CD14-positive monocyte (primary cell): ENCODE data around the gene KRT7. TPM values are rescaled to one million over a fixed set of nuclear protein-coding genes. Genes with fewer than 3 reads are reported as not detected.

ENCODE experiments used
- DNase-seq, 3 donors: peaks; one replicate each; pipeline ENCODE4 v3.0.0-alpha.2; 2011 to 2022
- H2AFZ ChIP-seq: 2 replicates; pipeline ENCODE4 v1.6.0; 2012; ENCODE audit warnings: mild to moderate bottlenecking, low read depth, low read length, inconsistent platforms; ENCODE audit not compliant: insufficient read depth, poor library complexity, severe bottlenecking
- H3K27ac ChIP-seq, 2 donors: 1 replicate in 1 of 2; 2 replicates in 1 of 2; pipeline ENCODE4 v1.5.1; 2012 to 2013; ENCODE audit warnings: low read length in 2 of 2, control low read depth in 1 of 2, inconsistent platforms in 1 of 2, low read depth in 1 of 2, mild to moderate bottlenecking in 1 of 2
- H3K27me3 ChIP-seq, 2 donors: one replicate each; pipeline versions ENCODE4 v1.6.0 to v1.6.1; 2011 to 2013; ENCODE audit warnings: low read length in 2 of 2; ENCODE audit not compliant: control insufficient read depth in 2 of 2, insufficient read depth in 2 of 2
- H3K36me3 ChIP-seq, 2 donors: replicated peaks in 1 of 2; 1 replicate in 1 of 2; 2 replicates in 1 of 2; pipeline versions ENCODE4 v1.5.1 to v1.6.1; 2012 to 2013; ENCODE audit warnings: low read length in 2 of 2, control low read depth in 1 of 2, inconsistent platforms in 1 of 2, mild to moderate bottlenecking in 1 of 2; ENCODE audit not compliant: insufficient read depth in 2 of 2, control insufficient read depth in 1 of 2
- H3K4me1 ChIP-seq, 2 donors: 1 replicate in 1 of 2; 2 replicates in 1 of 2; pipeline versions ENCODE4 v1.5.1 to v1.6.1; 2012 to 2013; ENCODE audit warnings: low read length in 2 of 2, control low read depth in 1 of 2, inconsistent platforms in 1 of 2, mild to moderate bottlenecking in 1 of 2, moderate library complexity in 1 of 2; ENCODE audit not compliant: insufficient read depth in 2 of 2, control insufficient read depth in 1 of 2
- H3K4me2 ChIP-seq: replicated peaks from 2 replicates; pipeline ENCODE3; 2012; ENCODE audit warnings: low read length, moderate library complexity, mild to moderate bottlenecking; ENCODE audit not compliant: poor library complexity, severe bottlenecking; ENCODE audit errors: extremely low read depth
- H3K4me3 ChIP-seq, 3 experiments: fragments of 200-600 bp in 1 of 3; sonication (generic) in 1 of 3; replicated peaks in 1 of 3; 1 replicate in 2 of 3; 2 replicates in 1 of 3; pipeline ENCODE4 v1.5.1; 2011 to 2013; ENCODE audit warnings: low read length in 3 of 3, mild to moderate bottlenecking in 3 of 3, control low read depth in 2 of 3, low read depth in 2 of 3, inconsistent platforms in 1 of 3, moderate library complexity in 1 of 3
- H3K79me2 ChIP-seq: 2 replicates; pipeline ENCODE4 v1.6.0; 2012; ENCODE audit warnings: mild to moderate bottlenecking, control low read depth, inconsistent platforms, low read length, moderate library complexity; ENCODE audit not compliant: insufficient read depth
- H3K9ac ChIP-seq: 2 replicates; pipeline ENCODE4 v1.6.0; 2017; ENCODE audit warnings: low read length, mild to moderate bottlenecking; ENCODE audit not compliant: insufficient read depth, poor library complexity, severe bottlenecking
- H3K9me3 ChIP-seq, 2 donors: replicated peaks in 1 of 2; 1 replicate in 1 of 2; 2 replicates in 1 of 2; pipeline versions ENCODE4 v1.5.1 to v1.6.1; 2012 to 2013; ENCODE audit warnings: low read length in 2 of 2, control low read depth in 1 of 2; ENCODE audit not compliant: control insufficient read depth in 1 of 2, insufficient read depth in 1 of 2
- H4K20me1 ChIP-seq: 2 replicates; pipeline ENCODE4 v1.6.0; 2012; ENCODE audit warnings: mild to moderate bottlenecking, low read length, control low read depth, moderate library complexity; ENCODE audit not compliant: insufficient read depth
- H3K27ac Mint-ChIP-seq, 7 donors: one replicate each; pipeline ENCODE4 v1.8.0; 2020; ENCODE audit warnings: mild to moderate bottlenecking in 7 of 7, mixed read lengths in 7 of 7, moderate library complexity in 6 of 7, inconsistent platforms in 2 of 7
- H3K27me3 Mint-ChIP-seq, 3 donors: one replicate each; pipeline ENCODE4 v1.8.0; 2021 to 2022; ENCODE audit warnings: low read depth in 3 of 3, mild to moderate bottlenecking in 3 of 3, mixed read lengths in 3 of 3, moderate library complexity in 3 of 3, inconsistent platforms in 1 of 3
- H3K36me3 Mint-ChIP-seq, 2 donors: one replicate each; pipeline ENCODE4 v1.8.0; 2020; ENCODE audit warnings: mixed read lengths in 2 of 2, inconsistent platforms in 1 of 2, mild to moderate bottlenecking in 1 of 2
- H3K4me1 Mint-ChIP-seq: one replicate; pipeline ENCODE4 v1.8.0; 2020; ENCODE audit warnings: mild to moderate bottlenecking, mixed read lengths
- H3K4me3 Mint-ChIP-seq, 2 donors: one replicate each; pipeline ENCODE4 v1.8.0; 2020; ENCODE audit warnings: mild to moderate bottlenecking in 2 of 2, mixed read lengths in 2 of 2, moderate library complexity in 1 of 2
- H3K9me3 Mint-ChIP-seq, 7 donors: one replicate each; pipeline ENCODE4 v1.8.0; 2020 to 2022; ENCODE audit warnings: mixed read lengths in 7 of 7, mild to moderate bottlenecking in 6 of 7, moderate library complexity in 6 of 7, inconsistent platforms in 2 of 7
- WGBS: methylation state at CpG from one replicate; pipeline ENCODE4 v1.1.5; 2013; ENCODE audit warnings: missing lambda C conversion rate; ENCODE audit not compliant: insufficient coverage; 5-methylcytosine and 5-hydroxymethylcytosine counted together
- intact Hi-C, 2 donors: fragments of 100-400 bp; cut with micrococcal nuclease; formaldehyde crosslinking; loops; one replicate each; pipeline versions ENCODE4 v1.15.0 to v1.15.1; 2023
- polyA plus RNA-seq, 3 donors: library from polyadenylated mRNA; depleted of rRNA in 1 of 3; unstranded in 2 of 3; stranded (reverse) in 1 of 3; fragments of 300-500 nt in 2 of 3; fragments of >200 nt in 1 of 3; fragmentation: Illumina TruSeq in 2 of 3; gene quantifications; 1 replicate in 2 of 3; 2 replicates in 1 of 3; pipeline ENCODE4 v1.2.3, GENCODE V29; 2012 to 2021
- TF ChIP-seq, protein P1 (sequence below): fragments of 200-600 bp; IDR thresholded peaks from one replicate; pipeline ENCODE4 v1.8.0; 2022; ENCODE audit warnings: antibody characterized with exemption, mild to moderate bottlenecking

Gene KRT7
- polyA plus RNA-seq, 3 donors = 1.3 to 2.7 TPM; not detected in 1

GRCh38 chr12:52262286-52262685, 29.2 kb downstream of the KRT7 start:
- TF ChIP-seq, protein P1, sequence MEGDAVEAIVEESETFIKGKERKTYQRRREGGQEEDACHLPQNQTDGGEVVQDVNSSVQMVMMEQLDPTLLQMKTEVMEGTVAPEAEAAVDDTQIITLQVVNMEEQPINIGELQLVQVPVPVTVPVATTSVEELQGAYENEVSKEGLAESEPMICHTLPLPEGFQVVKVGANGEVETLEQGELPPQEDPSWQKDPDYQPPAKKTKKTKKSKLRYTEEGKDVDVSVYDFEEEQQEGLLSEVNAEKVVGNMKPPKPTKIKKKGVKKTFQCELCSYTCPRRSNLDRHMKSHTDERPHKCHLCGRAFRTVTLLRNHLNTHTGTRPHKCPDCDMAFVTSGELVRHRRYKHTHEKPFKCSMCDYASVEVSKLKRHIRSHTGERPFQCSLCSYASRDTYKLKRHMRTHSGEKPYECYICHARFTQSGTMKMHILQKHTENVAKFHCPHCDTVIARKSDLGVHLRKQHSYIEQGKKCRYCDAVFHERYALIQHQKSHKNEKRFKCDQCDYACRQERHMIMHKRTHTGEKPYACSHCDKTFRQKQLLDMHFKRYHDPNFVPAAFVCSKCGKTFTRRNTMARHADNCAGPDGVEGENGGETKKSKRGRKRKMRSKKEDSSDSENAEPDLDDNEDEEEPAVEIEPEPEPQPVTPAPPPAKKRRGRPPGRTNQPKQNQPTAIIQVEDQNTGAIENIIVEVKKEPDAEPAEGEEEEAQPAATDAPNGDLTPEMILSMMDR = no peak
- no peak overlapping the region for H3K27ac ChIP-seq
- no peak overlapping the region for H3K9ac ChIP-seq
- H3K36me3 ChIP-seq = no peaks in the 10 kb centered on the region
- peaks cover 37 to 56% of the 10 kb centered on the region in 2 donors for H3K27me3 ChIP-seq
- H3K9me3 ChIP-seq = peaks cover 0 to 3% of the 10 kb centered on the region in 2 donors
- no peak overlapping the region for H3K4me2 ChIP-seq
- no peaks in the 10 kb centered on the region for H4K20me1 ChIP-seq
- H3K4me3 ChIP-seq = no peak overlapping the region
- H3K4me3 Mint-ChIP-seq = peak overlapping the region in 1 of 2 donors; percentile 35
- H3K9me3 Mint-ChIP-seq = peaks cover 0 to 15% (median 1%) of the 10 kb centered on the region in 7 donors
- peaks cover 34% of the 10 kb centered on the region for H3K4me1 Mint-ChIP-seq
- no peak overlapping the region for H3K27ac Mint-ChIP-seq
- no peak for DNase-seq
- WGBS = 100% methylated on average over 1 of the region's 3 CpGs
- intact Hi-C loops = no loop called here
- peaks cover 14 to 43% of the 10 kb centered on the region in 2 donors for H3K4me1 ChIP-seq
- H2AFZ ChIP-seq = no peak overlapping the region
- no peaks in the 10 kb centered on the region for H3K79me2 ChIP-seq
- H3K36me3 Mint-ChIP-seq = peaks cover 4 to 7% of the 10 kb centered on the region in 2 donors
- peaks cover 50 to 69% (median 63%) of the 10 kb centered on the region in 3 donors for H3K27me3 Mint-ChIP-seq

GRCh38 chr12:52263761-52264434, 30.9 kb downstream of the KRT7 start:
- H3K4me3 Mint-ChIP-seq = no peak overlapping the region
- peaks cover 31% of the 10 kb centered on the region for H3K4me1 Mint-ChIP-seq
- TF ChIP-seq, protein P1 = no peak
- Histone ChIP-seq H4K20me1 (no peaks in the 10 kb centered on the region), H3K9me3 (peaks cover 0 to 3% of the 10 kb centered on the region in 2 donors), H3K27me3 (peaks cover 25 to 43% of the 10 kb centered on the region in 2 donors), H3K4me1 (peaks cover 14 to 34% of the 10 kb centered on the region in 2 donors), H3K9ac (no peak overlapping the region), H3K4me3 (no peak overlapping the region), H2AFZ (no peak overlapping the region), H3K36me3 (no peaks in the 10 kb centered on the region), H3K4me2 (no peak overlapping the region), H3K27ac (no peak overlapping the region), H3K79me2 (no peaks in the 10 kb centered on the region)
- peaks cover 0 to 14% (median 0%) of the 10 kb centered on the region in 7 donors for H3K9me3 Mint-ChIP-seq
- WGBS = 92% methylated on average over 5 of the region's 7 CpGs
- intact Hi-C loops = no loop called here
- peaks cover 4 to 7% of the 10 kb centered on the region in 2 donors for H3K36me3 Mint-ChIP-seq
- no peak for DNase-seq
- peak overlapping the region in 1 of 7 donors; percentile 6 for H3K27ac Mint-ChIP-seq
- peaks cover 42 to 58% (median 50%) of the 10 kb centered on the region in 3 donors for H3K27me3 Mint-ChIP-seq
